Activated CD4-positive, alpha-beta memory T cell treated with anti-CD3 and anti-CD28 coated beads, Interleukin-2, amount 10 ng/mL, durations not matched to agents 7 days and 5 days (primary cell): ENCODE results near the gene UBAC2. TPM values are rescaled to one million over a fixed set of nuclear protein-coding genes. Genes with fewer than 3 reads are reported as not detected.

ENCODE experiments used
- CTCF ChIA-PET: fragments of 350-600 bp; sonication (Branson Sonifier 250); formaldehyde crosslinking; loops from one replicate; lab custom pipeline; 2021; ENCODE audit warnings: antibody characterized with exemption, inconsistent platforms; lab: Charles Lee
- POLR2A ChIA-PET: fragments of 350-600 bp; sonication (Branson Sonifier 250); formaldehyde crosslinking; loops from one replicate; lab custom pipeline; 2021; ENCODE audit warnings: antibody characterized with exemption; lab: Charles Lee
- DNase-seq: peaks from one replicate; pipeline ENCODE4 v3.0.0-alpha.2; 2020
- H3K27ac Mint-ChIP-seq: one replicate; pipeline ENCODE4 v1.8.0; 2021; ENCODE audit warnings: mild to moderate bottlenecking, mixed read lengths
- H3K27me3 Mint-ChIP-seq: one replicate; pipeline ENCODE4 v1.8.0; 2021; ENCODE audit warnings: mixed read lengths
- H3K36me3 Mint-ChIP-seq: one replicate; pipeline ENCODE4 v1.8.0; 2021; ENCODE audit warnings: low read depth, mixed read lengths
- H3K4me1 Mint-ChIP-seq: one replicate; pipeline ENCODE4 v1.8.0; 2021; ENCODE audit warnings: mixed read lengths
- H3K4me3 Mint-ChIP-seq: one replicate; pipeline ENCODE4 v1.8.0; 2021; ENCODE audit warnings: mild to moderate bottlenecking, mixed read lengths
- H3K9me3 Mint-ChIP-seq: one replicate; pipeline ENCODE4 v1.8.0; 2021; ENCODE audit warnings: mixed read lengths
- total RNA-seq, 2 experiments: library from RNA; stranded (reverse); gene quantifications; one replicate each; pipeline ENCODE4 v1.2.3, GENCODE V29; 2021

The UBAC2 gene
- total RNA-seq, 2 experiments from 2014 or later = 53.8 to 55.2 TPM

DNA sequence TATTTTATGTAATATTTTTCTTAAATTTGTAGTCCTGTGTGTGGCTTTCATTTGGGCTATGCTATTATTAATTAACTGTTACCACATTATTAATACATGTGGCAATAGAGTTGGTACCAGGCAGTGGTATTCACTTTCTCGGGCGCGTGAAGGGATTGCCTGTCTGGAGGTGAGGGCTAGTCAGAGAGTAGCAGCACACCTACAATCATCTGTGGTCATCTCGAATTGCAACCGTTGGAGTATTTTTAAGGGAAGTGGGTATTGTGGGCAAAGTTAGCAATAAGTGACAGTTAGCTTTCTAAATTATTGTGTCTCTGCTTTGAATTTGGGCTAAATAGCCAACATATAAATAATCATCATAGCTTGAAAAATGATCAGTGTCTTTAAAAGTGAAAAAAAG, 77.5 kb downstream of the UBAC2 start:
- Mint-ChIP-seq H3K27ac (no peak overlapping the region), H3K27me3 (no peaks in the 10 kb centered on the region), H3K36me3 (peaks cover 47% of the 10 kb centered on the region), H3K4me3 (no peak overlapping the region), H3K9me3 (peaks cover 2% of the 10 kb centered on the region), H3K4me1 (peaks cover 93% of the 10 kb centered on the region)
- ChIA-PET CTCF (interaction anchor here (1.0 to 1.9 kb wide), 5 partner anchors 8 to 159 kb away, joined by 3 to 7 read pairs (median 3); no protein-coding TSS in a partner anchor), POLR2A (interaction anchor here (0.7 to 21.6 kb wide), 12 partner anchors 8 to 223 kb away, joined by 3 to 393 read pairs (median 4); partner anchors contain the start of genes GPR183, TM9SF2 and UBAC2)
- no peak for DNase-seq

- ChIA-PET POLR2A (interaction anchor here (0.9 to 21.6 kb wide), 10 partner anchors 9 to 223 kb away, joined by 3 to 393 read pairs (median 4); partner anchors contain the start of genes GPR183, TM9SF2 and UBAC2), CTCF (interaction anchor here (1.0 to 1.9 kb wide), 5 partner anchors 9 to 158 kb away, joined by 3 to 7 read pairs (median 3); no protein-coding TSS in a partner anchor)
- peaks cover 42% of the 10 kb centered on the region for H3K36me3 Mint-ChIP-seq
- peak overlapping the region; percentile 17 for H3K27ac Mint-ChIP-seq
- H3K4me3 Mint-ChIP-seq = no peak overlapping the region
- H3K4me1 Mint-ChIP-seq = peaks cover 90% of the 10 kb centered on the region
- no peaks in the 10 kb centered on the region for H3K27me3 Mint-ChIP-seq
- no peak for DNase-seq
- no peaks in the 10 kb centered on the region for H3K9me3 Mint-ChIP-seq
Observed at GRCh38 chr13:99278843-99279242, 78.2 kb downstream of the UBAC2 start.

DNA sequence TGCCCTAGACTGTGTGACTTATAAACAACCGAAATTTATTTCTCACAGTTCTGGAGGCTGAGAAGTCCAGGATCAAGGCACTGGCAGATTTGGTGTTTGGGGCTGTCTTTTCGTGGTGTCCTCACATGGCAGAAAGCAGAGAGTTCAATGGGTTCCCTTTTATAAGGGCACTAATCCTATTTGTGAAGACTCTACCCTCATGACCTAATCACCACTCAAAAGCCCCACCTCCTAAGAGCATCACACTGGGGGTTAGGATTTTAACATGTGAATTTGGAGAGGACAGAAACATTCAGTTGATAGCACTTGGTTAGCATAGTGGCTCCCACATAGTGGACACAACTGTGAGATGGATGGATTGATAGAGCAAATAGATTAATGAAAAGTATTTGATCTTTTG, 79.0 kb downstream of the UBAC2 start:
- Mint-ChIP-seq H3K4me1 (peaks cover 86% of the 10 kb centered on the region), H3K9me3 (no peaks in the 10 kb centered on the region), H3K36me3 (peaks cover 38% of the 10 kb centered on the region), H3K27ac (no peak overlapping the region), H3K4me3 (no peak overlapping the region), H3K27me3 (no peaks in the 10 kb centered on the region)
- no peak for DNase-seq
- ChIA-PET CTCF (interaction anchor here (0.7 to 1.9 kb wide), 4 partner anchors 10 to 157 kb away, joined by 3 to 7 read pairs (median 4); no protein-coding TSS in a partner anchor), POLR2A (interaction anchor here (0.6 to 21.6 kb wide), 6 partner anchors 9 to 101 kb away, joined by 3 to 393 read pairs (median 4); partner anchors contain the start of genes GPR183 and UBAC2)

DNA sequence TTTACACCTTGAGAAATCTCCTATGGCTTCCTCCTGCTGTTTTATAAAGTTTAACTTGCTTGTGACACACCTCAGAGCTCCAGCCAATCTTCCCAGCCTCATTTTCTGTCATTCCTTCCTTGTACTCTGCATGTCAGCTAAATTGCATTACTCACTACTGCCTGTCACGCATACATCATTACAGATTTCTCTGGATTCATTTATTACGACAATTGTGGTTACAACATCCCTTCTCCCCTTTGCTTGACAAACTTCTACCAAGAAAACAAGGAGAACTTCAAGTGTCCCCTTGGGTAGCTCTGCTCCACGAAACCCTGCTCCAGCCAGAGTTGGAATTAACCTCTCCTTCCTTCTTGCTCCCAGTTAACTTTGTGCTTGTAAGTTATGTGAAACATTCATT, 79.5 kb downstream of the UBAC2 start:
- Mint-ChIP-seq H3K27ac (no peak overlapping the region), H3K4me1 (peaks cover 84% of the 10 kb centered on the region), H3K36me3 (peaks cover 36% of the 10 kb centered on the region), H3K9me3 (no peaks in the 10 kb centered on the region), H3K27me3 (no peaks in the 10 kb centered on the region), H3K4me3 (no peak overlapping the region)
- POLR2A ChIA-PET = interaction anchor here (0.6 to 21.6 kb wide), 7 partner anchors 8 to 101 kb away, joined by 3 to 393 read pairs (median 3); partner anchors contain the start of genes GPR183 and UBAC2
- CTCF ChIA-PET = interaction anchor here (0.7 to 1.4 kb wide), 3 partner anchors 14 to 145 kb away, joined by 3 to 4 read pairs (median 3); no protein-coding TSS in a partner anchor
- no peak for DNase-seq

DNA sequence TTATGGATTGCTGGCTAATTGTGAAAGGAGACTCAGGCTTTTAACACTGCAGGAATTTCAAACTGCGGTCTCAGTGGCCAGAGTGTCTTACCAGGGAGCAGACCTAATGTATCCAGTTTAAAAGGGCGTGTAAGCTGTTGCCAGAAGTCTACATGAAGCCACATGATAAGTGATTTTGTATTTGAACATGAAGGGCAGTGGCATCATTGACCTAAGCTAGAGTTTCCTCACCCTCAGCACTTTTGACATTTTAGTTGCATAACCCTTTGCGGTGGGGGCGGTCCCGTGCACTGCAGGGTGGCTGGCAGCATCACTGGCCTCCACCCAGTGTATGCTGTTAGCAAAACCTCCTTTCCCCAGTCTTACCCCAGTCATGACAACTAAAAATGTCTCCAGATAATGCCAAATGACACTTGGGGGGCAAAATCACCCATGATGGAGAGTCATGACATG, 81.2 kb downstream of the UBAC2 start:
- CTCF ChIA-PET = interaction anchor here (0.7 to 5.2 kb wide), 4 partner anchors 11 to 155 kb away, joined by 3 to 33 read pairs (median 6); no protein-coding TSS in a partner anchor
- POLR2A ChIA-PET = interaction anchor here (1.0 to 21.6 kb wide), 8 partner anchors 11 to 220 kb away, joined by 3 to 393 read pairs (median 5); partner anchors contain the start of genes GPR183 and TM9SF2
- Mint-ChIP-seq H3K4me1 (peaks cover 79% of the 10 kb centered on the region), H3K4me3 (no peak overlapping the region), H3K27ac (peak overlapping the region; percentile 85), H3K36me3 (peaks cover 40% of the 10 kb centered on the region), H3K27me3 (no peaks in the 10 kb centered on the region), H3K9me3 (no peaks in the 10 kb centered on the region)
- peak; percentile 70 for DNase-seq

- Mint-ChIP-seq H3K4me3 (peak overlapping the region; percentile 40), H3K27me3 (no peaks in the 10 kb centered on the region), H3K4me1 (peaks cover 80% of the 10 kb centered on the region), H3K27ac (peak overlapping the region; percentile 85), H3K36me3 (peaks cover 40% of the 10 kb centered on the region), H3K9me3 (no peaks in the 10 kb centered on the region)
- POLR2A ChIA-PET = interaction anchor here (1.0 to 21.6 kb wide), 11 partner anchors 11 to 219 kb away, joined by 3 to 393 read pairs (median 4); partner anchors contain the start of genes GPR183 and TM9SF2
- DNase-seq = no peak
- CTCF ChIA-PET = interaction anchor here (0.7 to 5.2 kb wide), 6 partner anchors 12 to 385 kb away, joined by 3 to 33 read pairs (median 5); no protein-coding TSS in a partner anchor
Observed at GRCh38 chr13:99282264-99283231, 81.9 kb downstream of the UBAC2 start.

DNA sequence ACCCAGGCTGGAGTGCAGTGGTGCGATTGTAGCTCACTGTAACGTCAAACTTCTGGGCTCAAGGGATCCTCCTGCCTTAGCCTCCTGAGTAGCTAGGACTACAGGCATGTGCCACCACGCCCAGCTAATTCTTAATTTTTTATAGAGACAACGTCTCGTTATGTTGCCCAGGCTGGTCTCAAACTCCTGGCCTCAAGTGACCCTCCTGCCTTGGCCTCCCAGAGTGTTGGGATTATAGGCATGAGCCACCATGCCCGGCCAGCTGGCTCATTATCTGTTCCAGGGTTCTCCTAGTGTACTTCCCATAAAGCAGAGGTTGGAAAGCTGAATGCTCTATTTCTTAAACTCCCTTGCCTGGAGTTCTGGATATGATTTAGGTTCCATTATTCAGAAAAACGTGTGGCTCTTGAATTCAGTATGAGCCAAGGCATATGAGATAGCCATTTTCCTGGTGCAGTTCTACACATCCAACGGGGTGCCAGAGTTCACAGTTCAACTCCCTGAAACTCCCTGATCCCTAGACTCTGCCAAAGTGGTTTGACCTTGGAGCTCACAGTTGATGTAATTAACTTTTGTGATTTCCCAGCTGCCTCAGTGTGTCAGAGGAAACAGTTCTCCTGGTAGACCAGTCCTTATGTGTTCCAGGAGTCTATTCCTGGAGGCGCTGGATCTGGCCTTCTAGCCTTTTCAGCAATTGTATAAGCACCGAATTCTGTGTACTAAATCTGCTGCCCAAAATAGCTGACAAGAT, 85.0 kb downstream of the UBAC2 start:
- no peaks in the 10 kb centered on the region for H3K27me3 Mint-ChIP-seq
- DNase-seq = no peak
- H3K9me3 Mint-ChIP-seq = no peaks in the 10 kb centered on the region
- peaks cover 81% of the 10 kb centered on the region for H3K4me1 Mint-ChIP-seq
- POLR2A ChIA-PET = interaction anchor here (1.1 to 21.6 kb wide), 3 partner anchors 17 to 81 kb away, joined by 3 to 393 read pairs (median 3); partner anchors contain the start of gene GPR183
- CTCF ChIA-PET = interaction anchor here (1.2 to 5.2 kb wide), 2 partner anchors 12 to 15 kb away, joined by 3 to 33 read pairs; no protein-coding TSS in a partner anchor
- H3K4me3 Mint-ChIP-seq = no peak overlapping the region
- peaks cover 38% of the 10 kb centered on the region for H3K36me3 Mint-ChIP-seq
- no peak overlapping the region for H3K27ac Mint-ChIP-seq

GRCh38 chr13:99287551-99287950, 86.9 kb downstream of the UBAC2 start:
- ChIA-PET CTCF (interaction anchor here (0.7 to 3.1 kb wide), 7 partner anchors 17 to 714 kb away, joined by 3 to 17 read pairs (median 6); no protein-coding TSS in a partner anchor), POLR2A (interaction anchor here (1.0 to 21.6 kb wide), 4 partner anchors 7 to 27 kb away, joined by 3 to 393 read pairs (median 6); partner anchors contain the start of gene GPR183)
- H3K4me3 Mint-ChIP-seq = no peak overlapping the region

DNA sequence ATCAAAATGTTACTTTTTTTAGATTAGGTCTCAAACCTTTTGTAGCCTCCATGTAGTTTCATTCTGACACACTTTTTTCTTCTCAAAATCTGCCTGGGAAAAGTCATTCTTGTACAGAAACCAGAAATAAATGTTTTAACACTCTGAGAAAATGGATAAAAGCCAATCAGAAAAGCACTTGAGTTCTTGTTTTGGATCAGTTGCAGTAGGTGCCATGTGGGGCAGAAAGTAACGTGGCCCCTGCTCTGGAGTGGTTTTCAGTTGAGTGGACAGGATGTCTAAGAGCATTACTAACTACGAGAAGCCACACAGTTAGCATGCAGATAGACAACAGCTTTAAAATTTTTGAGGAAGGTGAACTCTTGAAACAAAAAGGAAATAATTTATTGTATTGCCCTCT, 87.4 kb downstream of the UBAC2 start:
- no peaks in the 10 kb centered on the region for H3K27me3 Mint-ChIP-seq
- POLR2A ChIA-PET = interaction anchor here (0.8 to 21.6 kb wide), 8 partner anchors 8 to 93 kb away, joined by 3 to 393 read pairs (median 5); partner anchors contain the start of gene GPR183
- DNase-seq = peak; percentile 60

More at GRCh38 chr13:99287551-99287950, 86.9 kb downstream of the UBAC2 start:
- DNase-seq = no peak
- Mint-ChIP-seq H3K9me3 (no peaks in the 10 kb centered on the region), H3K27me3 (no peaks in the 10 kb centered on the region), H3K36me3 (peaks cover 46% of the 10 kb centered on the region), H3K27ac (peak overlapping the region; percentile 84), H3K4me1 (peaks cover 74% of the 10 kb centered on the region)

GRCh38 chr13:99289271-99289670, 88.6 kb downstream of the UBAC2 start:
- POLR2A ChIA-PET = interaction anchor here (1.0 to 21.6 kb wide), 8 partner anchors 9 to 211 kb away, joined by 3 to 393 read pairs (median 5); partner anchors contain the start of gene GPR183
- Mint-ChIP-seq H3K27me3 (no peaks in the 10 kb centered on the region), H3K9me3 (no peaks in the 10 kb centered on the region), H3K27ac (peak overlapping the region; percentile 84), H3K4me3 (no peak overlapping the region), H3K4me1 (peaks cover 81% of the 10 kb centered on the region), H3K36me3 (peaks cover 63% of the 10 kb centered on the region)
- CTCF ChIA-PET = interaction anchor here (1.1 to 3.1 kb wide), 7 partner anchors 15 to 147 kb away, joined by 4 to 17 read pairs (median 6); no protein-coding TSS in a partner anchor
- no peak for DNase-seq

More for the DNA sequence above, 87.4 kb downstream of the UBAC2 start:
- no peaks in the 10 kb centered on the region for H3K9me3 Mint-ChIP-seq
- H3K27ac Mint-ChIP-seq = peak overlapping the region; percentile 84
- CTCF ChIA-PET = interaction anchor here (1.1 to 3.1 kb wide), 7 partner anchors 10 to 148 kb away, joined by 3 to 17 read pairs (median 6); no protein-coding TSS in a partner anchor
- peaks cover 51% of the 10 kb centered on the region for H3K36me3 Mint-ChIP-seq
- peaks cover 73% of the 10 kb centered on the region for H3K4me1 Mint-ChIP-seq
- no peak overlapping the region for H3K4me3 Mint-ChIP-seq
